Right renal pelvis (tissue), 4 donors: ENCODE measurements around the gene SDC3. TPM values are rescaled to one million over a fixed set of nuclear protein-coding genes. Genes with fewer than 3 reads are reported as not detected.

Experiments
- DNase-seq, 4 donors: peaks; one replicate each; pipeline ENCODE4 v3.0.0-alpha.2; 2013; ENCODE audit warnings: low read depth in 4 of 4, low spot score in 3 of 4, missing footprints in 1 of 4
- polyA plus RNA-seq, 4 donors: library from polyadenylated mRNA; unstranded; fragments of 120-200 nt; gene quantifications; one replicate each; pipeline ENCODE4 v1.2.1, GENCODE V29; 2013; ENCODE audit not compliant: insufficient read length in 4 of 4

Gene SDC3
- polyA plus RNA-seq, 4 donors: 25.4 to 31.8 (median 28.4) TPM

- DNase-seq: no peak
These were observed 20.8 kb upstream of the SDC3 start for GRCh38 chr1:30929135-30929889.

- DNase-seq: no peak
These were observed 20.2 kb upstream of the SDC3 start for GRCh38 chr1:30928789-30929134.

GRCh38 chr1:30928171-30928570 is 19.6 kb upstream of the SDC3 start:
- no peak for DNase-seq

- DNase-seq: no peak
These were observed 18.9 kb upstream of the SDC3 start for GRCh38 chr1:30927448-30927847.

- no peak for DNase-seq
These were observed 15.0 kb upstream of the SDC3 start for GRCh38 chr1:30923597-30923996.

- no peak for DNase-seq
These were observed 12.3 kb upstream of the SDC3 start for GRCh38 chr1:30920827-30921226.

- DNase-seq: no peak
These were observed 10.7 kb upstream of the SDC3 start for GRCh38 chr1:30919025-30919881.

- DNase-seq: no peak
These were observed 7.7 kb upstream of the SDC3 start for GRCh38 chr1:30916296-30916695.

GRCh38 chr1:30915491-30916230 is 7.1 kb upstream of the SDC3 start:
- no peak for DNase-seq

- DNase-seq: no peak
These were observed 6.4 kb upstream of the SDC3 start for GRCh38 chr1:30914931-30915330.

- no peak for DNase-seq
These were observed 6.0 kb upstream of the SDC3 start for GRCh38 chr1:30914587-30914922.

GRCh38 chr1:30912913-30913652 is 4.5 kb upstream of the SDC3 start:
- DNase-seq: no peak

- DNase-seq: no peak
These were observed 3.7 kb upstream of the SDC3 start for GRCh38 chr1:30912224-30912623.

- DNase-seq: peak; percentile 70 to 80 (median 76)
These were observed 2.7 kb upstream of the SDC3 start for GRCh38 chr1:30911059-30911954.

- DNase-seq: no peak
These were observed 959 bp upstream of the SDC3 start for GRCh38 chr1:30909365-30910068.

GRCh38 chr1:30908316-30908695 is 252 bp downstream of the SDC3 start:
- no peak for DNase-seq

GRCh38 chr1:30907481-30908315 is 860 bp downstream of the SDC3 start:
- DNase-seq: no peak
